ENCODE results near the gene CDC42BPB. TPM values are rescaled to one million over a fixed set of nuclear protein-coding genes. Genes with fewer than 3 reads are reported as not detected.
"Not testable (repeated sequence)": the region's sequence is repeated elsewhere in the genome, so short reads cannot be mapped to it uniquely, and the experiment has no call there.

The CDC42BPB gene
- total and polyA plus RNA-seq, 8 donors, result 73.4 to 91.4 (median 79.5) TPM

GRCh38 chr14:102897299-102898027 is 159.9 kb downstream of the CDC42BPB start:
- TF ChIP-seq CTCF (IDR thresholded peaks at IDR 0.05), result no peak
- intact Hi-C loops (cut with DNase I), result no loop called here
- H3K4me1 ChIP-seq, result peaks cover 8 to 10% of the 10 kb centered on the region in 2 donors
- no peaks in the 10 kb centered on the region for H3K27me3 ChIP-seq
- no peaks in the 10 kb centered on the region for H3K9me3 ChIP-seq
- no peak overlapping the region for H3K4me3 ChIP-seq
- H3K27ac ChIP-seq, result no peak overlapping the region
- DNase-seq (no peak), ATAC-seq (peak; percentile 80)
- H3K36me3 ChIP-seq, result peaks cover 0 to 82% of the 10 kb centered on the region in 2 donors

GRCh38 chr14:102896735-102897134 is 160.6 kb downstream of the CDC42BPB start:
- Histone ChIP-seq H3K36me3 (peaks cover 0 to 84% of the 10 kb centered on the region in 2 donors), H3K4me1 (peaks cover 8 to 10% of the 10 kb centered on the region in 2 donors)
- intact Hi-C loops (cut with DNase I); H3K27ac ChIP-seq; H3K27me3 ChIP-seq; H3K4me3 ChIP-seq; DNase-seq; H3K9me3 ChIP-seq: not testable (repeated sequence)
- peak; percentile 64 for ATAC-seq

GRCh38 chr14:102893452-102893851 is 163.9 kb downstream of the CDC42BPB start:
- Histone ChIP-seq H3K9me3 (no peaks in the 10 kb centered on the region), H3K4me3 (no peak overlapping the region), H3K4me1 (peaks cover 0 to 8% of the 10 kb centered on the region in 2 donors), H3K36me3 (peaks cover 0 to 93% of the 10 kb centered on the region in 2 donors), H3K27me3 (no peaks in the 10 kb centered on the region), H3K27ac (no peak overlapping the region)
- ATAC-seq, result peak; percentile 47
- no peak for TF ChIP-seq CTCF (IDR thresholded peaks at IDR 0.05)
- DNase-seq, result peak in 2 of 4 donors; percentile 68 to 80
- intact Hi-C loops (cut with DNase I), result no loop called here

GRCh38 chr14:102892651-102893050 is 164.7 kb downstream of the CDC42BPB start:
- no peak overlapping the region for H3K4me3 ChIP-seq
- TF ChIP-seq CTCF (IDR thresholded peaks at IDR 0.05), result no peak
- no peak overlapping the region for H3K27ac ChIP-seq
- H3K9me3 ChIP-seq, result no peaks in the 10 kb centered on the region
- H3K4me1 ChIP-seq, result peaks cover 0 to 2% of the 10 kb centered on the region in 2 donors
- intact Hi-C loops (cut with DNase I), result no loop called here
- peaks cover 0 to 93% of the 10 kb centered on the region in 2 donors for H3K36me3 ChIP-seq
- ATAC-seq (no peak), DNase-seq (no peak)
- H3K27me3 ChIP-seq, result no peaks in the 10 kb centered on the region

- intact Hi-C loops (cut with DNase I), result no loop called here
- no peaks in the 10 kb centered on the region for H3K9me3 ChIP-seq
- H3K36me3 ChIP-seq, result peaks cover 0 to 95% of the 10 kb centered on the region in 2 donors
- H3K27me3 ChIP-seq, result no peaks in the 10 kb centered on the region
- DNase-seq (no peak), ATAC-seq (no peak)
- H3K4me3 ChIP-seq, result no peak overlapping the region
- H3K27ac ChIP-seq, result no peak overlapping the region
- no peak for TF ChIP-seq CTCF (IDR thresholded peaks at IDR 0.05)
- H3K4me1 ChIP-seq, result no peaks in the 10 kb centered on the region
These were observed 165.8 kb downstream of the CDC42BPB start for GRCh38 chr14:102891556-102891955.

Data from left lung (tissue), 10 donors.